ENCODE results near the gene SUSD1. TPM values are rescaled to one million over a fixed set of nuclear protein-coding genes. Genes with fewer than 3 reads are reported as not detected.

Gene SUSD1
- total and polyA plus RNA-seq, 9 donors, result 1.1 to 21.0 (median 3.4) TPM

DNA sequence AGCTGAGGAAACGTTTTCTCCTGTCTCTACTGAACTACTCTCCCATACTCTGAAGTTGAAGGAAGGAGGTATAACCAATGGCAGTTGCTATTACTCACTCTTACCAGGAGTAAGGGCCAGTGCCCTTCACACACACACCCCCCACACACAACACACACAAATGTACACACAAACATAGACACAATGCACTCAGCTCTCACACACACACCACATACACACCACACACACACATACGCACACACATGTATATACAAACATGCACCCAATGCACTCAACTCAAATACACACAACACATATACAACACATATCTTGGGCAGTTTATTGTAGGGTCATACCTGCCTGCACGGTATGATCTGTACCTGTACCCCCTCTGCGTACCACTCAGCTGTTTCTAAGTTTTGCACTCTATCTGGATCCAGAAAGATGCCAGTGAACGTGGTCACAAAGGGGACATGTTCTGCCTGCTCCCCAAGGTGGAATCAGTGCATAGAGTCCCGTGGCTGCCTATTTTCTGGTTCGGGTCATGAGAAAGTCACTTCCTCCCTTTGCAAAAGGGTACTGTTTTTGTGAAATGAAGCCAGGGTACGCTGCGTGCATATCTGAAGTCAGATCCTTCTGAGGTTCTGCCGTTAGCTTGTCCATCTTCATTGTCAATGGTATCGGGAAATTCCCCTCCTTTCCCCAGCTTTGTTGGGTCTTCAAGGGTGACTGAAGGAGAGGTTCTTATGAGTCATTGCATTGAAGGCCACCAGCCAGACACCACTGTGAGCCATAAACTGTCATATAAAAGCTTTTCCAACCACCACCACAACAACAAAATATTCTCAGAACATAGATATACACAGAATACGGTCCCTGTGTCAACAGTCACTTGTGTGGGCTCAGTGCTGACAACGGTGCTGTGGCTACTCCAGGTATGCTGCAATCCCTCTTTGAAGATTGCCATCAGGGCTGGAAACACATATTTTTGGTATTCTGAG lies 146.6 kb downstream of the SUSD1 start:
- Histone ChIP-seq H3K27ac (no peak overlapping the region), H3K36me3 (no peaks in the 10 kb centered on the region), H3K4me1 (ENCODE audit: insufficient read depth) (no peaks in the 10 kb centered on the region), H3K9me3 (no peaks in the 10 kb centered on the region), H3K4me3 (no peak overlapping the region), H3K27me3 (no peaks in the 10 kb centered on the region)
- no peak for TF ChIP-seq POLR2A (IDR thresholded peaks at IDR 0.05)
- TF ChIP-seq, protein P1, sequence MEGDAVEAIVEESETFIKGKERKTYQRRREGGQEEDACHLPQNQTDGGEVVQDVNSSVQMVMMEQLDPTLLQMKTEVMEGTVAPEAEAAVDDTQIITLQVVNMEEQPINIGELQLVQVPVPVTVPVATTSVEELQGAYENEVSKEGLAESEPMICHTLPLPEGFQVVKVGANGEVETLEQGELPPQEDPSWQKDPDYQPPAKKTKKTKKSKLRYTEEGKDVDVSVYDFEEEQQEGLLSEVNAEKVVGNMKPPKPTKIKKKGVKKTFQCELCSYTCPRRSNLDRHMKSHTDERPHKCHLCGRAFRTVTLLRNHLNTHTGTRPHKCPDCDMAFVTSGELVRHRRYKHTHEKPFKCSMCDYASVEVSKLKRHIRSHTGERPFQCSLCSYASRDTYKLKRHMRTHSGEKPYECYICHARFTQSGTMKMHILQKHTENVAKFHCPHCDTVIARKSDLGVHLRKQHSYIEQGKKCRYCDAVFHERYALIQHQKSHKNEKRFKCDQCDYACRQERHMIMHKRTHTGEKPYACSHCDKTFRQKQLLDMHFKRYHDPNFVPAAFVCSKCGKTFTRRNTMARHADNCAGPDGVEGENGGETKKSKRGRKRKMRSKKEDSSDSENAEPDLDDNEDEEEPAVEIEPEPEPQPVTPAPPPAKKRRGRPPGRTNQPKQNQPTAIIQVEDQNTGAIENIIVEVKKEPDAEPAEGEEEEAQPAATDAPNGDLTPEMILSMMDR (IDR thresholded peaks at IDR 0.05), result no peak
- TF ChIP-seq EP300 (IDR thresholded peaks at IDR 0.05), result no peak
- 85 to 86% (median 85%) methylated on average over 13 of the region's 13 CpGs for WGBS, 3 donors
- intact Hi-C loops (cut with DNase I), result no loop called here
- no peak for DNase-seq

DNA sequence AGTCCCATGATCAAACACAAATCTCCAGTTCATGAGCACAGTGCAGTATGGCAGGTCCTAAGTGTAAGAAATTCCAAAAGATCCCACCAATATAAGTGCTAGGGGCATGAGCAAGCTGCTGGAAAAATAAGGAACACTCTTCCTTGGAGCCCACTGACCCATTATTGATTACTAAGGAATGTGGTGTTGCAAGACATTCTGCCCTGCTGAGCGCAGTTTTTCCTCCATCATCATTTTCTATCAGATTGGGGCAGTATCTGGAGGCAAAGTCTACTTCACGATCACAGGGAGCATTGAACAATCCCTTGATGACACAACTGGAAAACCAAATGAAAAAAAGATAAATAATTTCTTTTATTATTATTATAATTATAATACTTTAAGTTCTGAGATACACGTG lies 149.2 kb downstream of the SUSD1 start:
- H3K27me3 ChIP-seq, result no peaks in the 10 kb centered on the region
- TF ChIP-seq EP300 (IDR thresholded peaks at IDR 0.05) (no peak), POLR2A (IDR thresholded peaks at IDR 0.05) (no peak)
- TF ChIP-seq, protein P1 (IDR thresholded peaks at IDR 0.05), result no peak
- 91 to 94% (median 93%) methylated on average over 3 of the region's 3 CpGs for WGBS, 3 donors
- no peaks in the 10 kb centered on the region for H3K9me3 ChIP-seq
- no peak for DNase-seq
- H3K27ac ChIP-seq, result no peak overlapping the region
- H3K4me3 ChIP-seq, result no peak overlapping the region
- no peaks in the 10 kb centered on the region for H3K36me3 ChIP-seq
- no peaks in the 10 kb centered on the region for H3K4me1 ChIP-seq (ENCODE audit: insufficient read depth)
- intact Hi-C loops (cut with DNase I), result no loop called here

DNA sequence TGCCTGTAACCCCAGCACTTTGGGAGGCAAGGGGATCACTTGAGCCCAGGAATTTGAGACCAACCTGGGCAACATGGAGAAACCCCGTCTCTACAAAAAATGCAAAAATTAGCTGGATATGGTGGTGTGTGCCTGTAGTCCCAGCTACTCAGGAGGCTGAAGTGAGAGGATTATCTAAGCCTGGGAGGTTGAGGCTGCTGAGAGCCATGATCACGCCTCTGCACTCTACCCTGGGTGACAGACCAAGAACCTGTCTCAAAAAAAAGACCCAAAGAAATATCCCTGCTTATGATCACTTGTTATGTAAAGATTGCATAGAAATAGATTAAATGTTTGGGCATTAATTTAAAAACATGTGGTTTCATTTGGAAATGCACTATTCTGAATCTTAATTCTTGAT lies 153.4 kb downstream of the SUSD1 start:
- no peak for TF ChIP-seq EP300 (IDR thresholded peaks at IDR 0.05)
- TF ChIP-seq, protein P1 (IDR thresholded peaks at IDR 0.05), result no peak
- no peak for TF ChIP-seq POLR2A (IDR thresholded peaks at IDR 0.05)
- H3K4me1 ChIP-seq (ENCODE audit: insufficient read depth), result no peaks in the 10 kb centered on the region
- no peak overlapping the region for H3K4me3 ChIP-seq
- intact Hi-C loops (cut with DNase I), result no loop called here
- 90 to 95% (median 93%) methylated on average over 2 of the region's 2 CpGs for WGBS, 3 donors
- no peak overlapping the region for H3K27ac ChIP-seq
- no peaks in the 10 kb centered on the region for H3K9me3 ChIP-seq
- no peaks in the 10 kb centered on the region for H3K27me3 ChIP-seq
- DNase-seq, result no peak
- H3K36me3 ChIP-seq, result no peaks in the 10 kb centered on the region

DNA sequence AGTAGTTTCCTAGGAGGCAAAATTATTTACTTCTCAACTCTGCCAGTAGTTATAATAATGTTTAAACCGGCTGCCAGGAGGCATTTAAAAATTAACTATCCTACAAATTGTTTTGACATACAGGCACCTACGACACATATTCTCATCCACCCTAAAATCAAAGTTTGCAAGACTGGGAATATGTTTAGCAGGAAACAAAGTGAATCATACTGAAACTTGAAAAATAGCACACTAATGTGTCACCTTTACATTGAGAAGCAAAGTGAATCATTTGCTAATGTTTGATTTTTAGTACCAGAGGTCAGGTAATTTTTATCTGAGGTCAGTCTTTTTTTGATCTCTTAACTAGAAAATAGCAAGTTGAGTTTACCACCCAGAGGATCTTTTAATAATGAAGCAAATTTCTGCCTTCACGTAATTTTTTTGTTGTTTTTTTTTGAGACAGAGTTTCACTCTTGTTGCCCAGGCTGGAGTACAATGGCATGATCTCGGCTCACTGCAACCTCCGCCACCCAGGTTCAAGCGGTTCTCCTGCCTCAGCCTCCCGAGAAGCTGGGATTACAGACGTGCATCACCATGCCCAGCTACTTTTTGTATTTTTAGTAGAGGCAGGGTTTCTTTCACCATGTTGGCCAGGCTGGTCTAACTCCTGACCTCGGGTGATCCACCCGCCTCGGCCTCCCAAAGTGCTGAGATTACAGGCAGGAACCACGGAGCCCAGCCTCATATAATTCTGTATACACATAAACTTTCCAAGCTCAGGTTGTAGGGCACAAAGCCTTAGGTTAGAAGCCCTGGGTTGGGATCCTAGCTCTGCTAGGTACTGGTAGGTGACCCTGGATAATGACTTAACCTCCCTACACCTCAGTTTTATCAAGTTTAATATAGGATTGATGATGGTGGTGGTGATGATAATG lies 154.2 kb downstream of the SUSD1 start:
- DNase-seq, result no peak
- Histone ChIP-seq H3K4me3 (no peak overlapping the region), H3K27me3 (no peaks in the 10 kb centered on the region), H3K36me3 (no peaks in the 10 kb centered on the region), H3K9me3 (no peaks in the 10 kb centered on the region), H3K4me1 (ENCODE audit: insufficient read depth) (no peaks in the 10 kb centered on the region), H3K27ac (no peak overlapping the region)
- 78 to 87% (median 81%) methylated on average over 12 of the region's 12 CpGs for WGBS, 3 donors
- TF ChIP-seq EP300 (IDR thresholded peaks at IDR 0.05) (no peak), POLR2A (IDR thresholded peaks at IDR 0.05) (no peak)
- TF ChIP-seq, protein P1 (IDR thresholded peaks at IDR 0.05), result no peak
- intact Hi-C loops (cut with DNase I), result no loop called here

Data from ovary (tissue), 9 donors.